Activated CD8-positive, alpha-beta memory T cell treated with anti-CD3 and anti-CD28 coated beads, Interleukin-2, amount 50 U/mL, for 1 hour (primary cell): ENCODE data around the gene KTI12.
"Not testable (repeated sequence)": the region's sequence is repeated elsewhere in the genome, so short reads cannot be mapped to it uniquely, and the experiment has no call there.

Experiments
- DNase-seq: peaks from one replicate; pipeline ENCODE4 v3.0.0-alpha.2; 2020; ENCODE audit errors: extremely low read depth

The KTI12 gene, protein sequence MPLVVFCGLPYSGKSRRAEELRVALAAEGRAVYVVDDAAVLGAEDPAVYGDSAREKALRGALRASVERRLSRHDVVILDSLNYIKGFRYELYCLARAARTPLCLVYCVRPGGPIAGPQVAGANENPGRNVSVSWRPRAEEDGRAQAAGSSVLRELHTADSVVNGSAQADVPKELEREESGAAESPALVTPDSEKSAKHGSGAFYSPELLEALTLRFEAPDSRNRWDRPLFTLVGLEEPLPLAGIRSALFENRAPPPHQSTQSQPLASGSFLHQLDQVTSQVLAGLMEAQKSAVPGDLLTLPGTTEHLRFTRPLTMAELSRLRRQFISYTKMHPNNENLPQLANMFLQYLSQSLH

DNA sequence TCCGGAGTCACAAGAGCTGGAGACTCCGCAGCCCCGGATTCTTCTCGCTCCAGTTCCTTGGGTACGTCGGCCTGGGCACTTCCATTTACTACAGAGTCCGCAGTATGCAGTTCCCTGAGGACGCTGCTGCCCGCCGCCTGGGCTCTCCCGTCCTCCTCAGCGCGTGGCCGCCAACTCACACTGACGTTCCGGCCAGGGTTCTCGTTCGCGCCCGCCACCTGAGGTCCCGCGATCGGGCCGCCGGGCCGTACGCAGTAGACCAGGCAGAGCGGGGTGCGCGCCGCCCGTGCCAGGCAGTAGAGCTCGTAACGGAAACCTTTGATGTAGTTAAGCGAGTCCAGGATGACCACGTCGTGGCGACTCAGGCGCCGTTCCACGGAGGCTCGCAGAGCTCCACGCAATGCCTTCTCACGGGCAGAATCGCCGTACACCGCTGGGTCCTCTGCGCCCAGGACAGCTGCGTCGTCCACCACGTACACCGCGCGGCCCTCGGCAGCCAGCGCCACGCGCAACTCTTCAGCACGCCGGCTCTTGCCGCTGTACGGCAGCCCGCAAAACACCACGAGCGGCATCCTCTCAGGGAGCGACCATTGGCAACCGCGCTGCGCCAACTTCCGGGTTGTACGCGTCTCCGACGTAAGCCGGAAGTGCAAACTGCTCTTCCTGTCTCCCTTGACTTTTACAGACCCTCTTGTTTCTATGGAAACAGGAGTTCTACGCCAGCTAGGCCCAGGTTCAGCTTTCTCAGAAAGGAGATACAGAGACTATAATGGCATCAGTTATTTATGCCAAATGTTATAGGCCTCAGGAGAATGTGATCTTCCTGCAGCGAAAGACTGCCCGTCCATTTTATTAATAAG lies at the start of gene KTI12:
KTI12 (minus strand) TSS at position 621 of the 860 bp plus-strand sequence; CDS start at position 572, 49 bp downstream.
- peak; percentile 81 for DNase-seq

DNA sequence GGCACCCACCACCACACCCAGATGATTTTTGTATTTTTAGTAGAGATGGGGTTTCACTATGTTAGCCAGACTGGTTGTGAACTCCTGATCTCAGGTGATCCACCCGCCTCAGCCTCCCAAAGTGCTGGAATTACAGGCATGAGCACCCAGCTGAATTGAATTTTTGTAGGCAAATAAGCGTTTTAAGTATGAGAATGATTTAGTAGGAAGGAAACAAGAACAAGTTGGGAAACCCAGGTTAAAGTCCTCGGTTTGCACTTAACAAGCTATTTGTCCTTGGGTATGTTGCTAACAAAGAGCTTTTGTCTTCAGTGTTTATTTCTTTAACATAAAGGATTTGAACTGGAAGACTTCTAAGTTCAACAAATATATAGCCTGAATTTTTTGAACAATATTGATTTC lies 46.4 kb upstream of the KTI12 start:
- DNase-seq, result no peak

GRCh38 chr1:52077277-52077676 lies 43.7 kb upstream of the KTI12 start:
- not testable (repeated sequence) for DNase-seq

- no peak for DNase-seq
These were observed 38.7 kb upstream of the KTI12 start for GRCh38 chr1:52072291-52072690.

- no peak for DNase-seq
These were observed 37.1 kb upstream of the KTI12 start for GRCh38 chr1:52070704-52071103.

GRCh38 chr1:52063192-52063591 lies 29.6 kb upstream of the KTI12 start:
- no peak for DNase-seq

DNA sequence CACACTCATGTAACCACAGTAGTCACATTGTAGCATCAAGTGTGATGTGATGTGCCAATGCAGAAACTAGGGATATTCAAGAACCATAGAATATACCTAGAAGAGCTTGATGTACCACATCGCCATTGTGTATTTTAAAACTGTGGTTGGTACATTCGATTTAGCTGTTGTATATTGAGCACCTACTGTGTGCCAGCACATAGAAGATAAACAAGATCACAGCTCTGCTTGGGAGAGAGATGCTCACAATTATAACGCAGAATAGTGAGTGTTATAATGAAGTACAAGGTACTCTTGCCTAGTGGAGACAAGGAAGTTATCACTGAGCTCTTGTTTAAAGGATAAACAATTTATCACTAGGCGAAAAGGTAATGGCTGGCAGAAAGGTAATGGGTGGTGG lies 27.2 kb upstream of the KTI12 start:
- DNase-seq, result no peak

DNA sequence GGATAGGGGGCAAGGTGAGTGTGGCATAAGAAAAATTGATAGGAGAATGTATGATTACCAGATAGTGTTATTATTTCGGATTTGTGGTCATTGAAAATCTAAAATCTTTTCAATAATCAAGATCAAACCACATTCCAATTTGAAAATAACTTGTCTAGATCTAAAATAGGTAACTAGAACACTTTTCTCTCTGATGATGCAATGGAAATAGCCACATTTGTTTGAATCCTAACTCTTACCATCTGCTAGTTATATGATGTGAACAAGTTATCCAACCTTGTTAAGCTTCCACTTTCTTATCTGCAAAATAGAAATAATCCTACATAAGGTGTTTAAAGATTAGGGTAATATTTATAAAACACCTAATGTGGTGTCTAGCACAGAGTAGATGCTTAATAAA lies 26.3 kb upstream of the KTI12 start:
- DNase-seq, result no peak

DNA sequence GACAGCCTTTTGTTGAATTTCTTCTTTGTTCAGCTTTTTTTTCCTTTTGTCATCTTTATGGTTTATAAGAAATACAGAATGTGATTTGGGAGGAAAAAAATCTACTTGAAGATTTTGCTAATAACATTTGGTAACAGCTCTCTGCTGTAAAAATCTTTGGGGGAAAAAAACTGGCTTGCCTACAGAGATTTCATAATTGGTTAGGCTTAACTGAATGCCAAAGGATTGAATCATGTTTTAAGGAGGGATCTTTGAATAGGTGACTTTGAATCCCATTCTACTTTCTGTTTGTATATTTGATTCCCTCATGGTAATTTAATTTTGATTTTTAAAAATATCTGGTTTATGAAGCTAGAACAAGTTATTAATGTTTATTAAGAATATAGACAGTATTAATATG lies 25.7 kb upstream of the KTI12 start:
- no peak for DNase-seq

- DNase-seq, result no peak
These were observed 24.3 kb upstream of the KTI12 start for GRCh38 chr1:52057876-52058415.

GRCh38 chr1:52057255-52057654 lies 23.6 kb upstream of the KTI12 start:
- DNase-seq, result no peak

DNA sequence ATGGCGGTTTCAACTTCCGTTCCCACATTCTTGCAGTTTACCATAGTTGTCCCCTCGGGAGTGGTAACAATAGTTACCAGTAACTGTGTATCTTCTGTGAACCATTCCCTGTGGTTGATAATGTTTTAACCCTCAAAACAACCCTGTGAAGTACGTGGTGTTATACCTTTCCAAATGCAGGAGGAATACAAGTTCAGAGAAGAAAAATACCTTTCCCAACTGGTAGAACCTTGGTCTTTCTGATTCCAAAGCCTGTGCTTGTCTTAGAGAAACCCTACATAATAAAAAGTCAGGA lies 23.3 kb upstream of the KTI12 start:
- DNase-seq, result no peak

- DNase-seq, result peak; percentile 81
These were observed 22.7 kb upstream of the KTI12 start, which contains the start of gene BTF3L4 for GRCh38 chr1:52056163-52056936. BTF3L4 (plus strand) TSS chr1:52056295; CDS start chr1:52059848, 3,553 bp downstream.

DNA sequence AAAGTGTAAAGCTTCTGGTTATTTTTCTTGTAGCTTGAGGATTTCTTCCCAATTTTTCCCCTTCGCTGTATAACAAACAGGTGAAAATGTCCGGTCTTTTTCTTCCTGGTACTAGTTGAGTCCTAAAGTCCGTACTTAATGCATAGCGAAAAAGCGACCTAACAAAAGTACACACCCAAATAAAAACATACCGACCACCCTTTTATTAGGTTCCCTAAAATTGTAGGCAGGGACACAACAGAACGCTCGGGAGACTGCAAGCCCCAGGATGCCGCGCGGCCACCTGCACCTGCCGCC lies 22.2 kb upstream of the KTI12 start:
- DNase-seq, result no peak

- no peak for DNase-seq
These were observed 21.7 kb upstream of the KTI12 start, which contains the start of gene TXNDC12 for GRCh38 chr1:52055066-52055865. TXNDC12 (minus strand) TSS chr1:52055191; CDS start chr1:52055096, 95 bp downstream.

DNA sequence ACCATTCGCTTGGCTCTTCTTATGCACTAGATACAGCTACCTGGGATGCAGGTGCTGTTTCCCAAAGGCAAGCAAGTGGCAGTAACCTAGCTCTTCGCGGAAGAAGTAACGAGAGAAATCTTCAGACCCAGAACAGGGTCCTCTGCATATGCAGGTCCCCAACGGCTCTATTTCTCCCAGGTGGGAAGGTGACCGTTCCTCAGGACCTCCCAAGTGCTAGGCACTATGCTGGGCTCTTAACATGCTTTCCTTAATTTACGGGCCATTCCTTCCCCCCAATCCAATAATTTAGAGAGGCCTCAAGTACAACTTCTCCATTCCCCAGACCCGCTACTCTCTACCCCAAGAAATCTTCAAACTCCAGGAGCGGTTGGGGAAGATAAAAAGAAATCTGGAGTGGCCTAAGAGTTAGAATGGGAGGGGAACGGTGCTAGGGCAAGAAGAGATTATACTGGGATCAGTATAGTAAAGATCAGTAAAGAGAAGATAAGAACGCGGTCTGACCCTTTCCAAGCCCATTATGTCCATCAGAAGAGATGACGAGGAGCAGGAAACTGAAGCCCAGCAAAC lies 21.0 kb upstream of the KTI12 start:
- no peak for DNase-seq

DNA sequence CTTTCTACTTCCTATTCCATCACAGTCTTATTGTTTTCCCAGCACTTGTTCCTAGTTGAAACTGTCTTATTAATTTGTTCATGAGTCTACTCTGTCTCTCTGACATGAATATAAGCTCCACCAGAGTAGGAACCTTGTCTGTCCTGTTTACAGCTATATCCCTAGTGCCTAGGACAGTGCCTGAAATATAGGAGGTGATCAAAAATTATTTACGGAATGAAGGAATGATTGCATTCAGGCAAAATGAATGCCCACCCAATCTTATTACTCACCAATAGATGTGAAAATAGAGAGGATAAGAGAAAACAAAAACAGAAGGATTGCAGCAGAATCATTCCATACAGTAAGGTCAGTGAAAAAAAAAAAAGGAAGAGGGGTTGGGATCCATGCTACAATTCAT lies 20.3 kb upstream of the KTI12 start:
- no peak for DNase-seq

DNA sequence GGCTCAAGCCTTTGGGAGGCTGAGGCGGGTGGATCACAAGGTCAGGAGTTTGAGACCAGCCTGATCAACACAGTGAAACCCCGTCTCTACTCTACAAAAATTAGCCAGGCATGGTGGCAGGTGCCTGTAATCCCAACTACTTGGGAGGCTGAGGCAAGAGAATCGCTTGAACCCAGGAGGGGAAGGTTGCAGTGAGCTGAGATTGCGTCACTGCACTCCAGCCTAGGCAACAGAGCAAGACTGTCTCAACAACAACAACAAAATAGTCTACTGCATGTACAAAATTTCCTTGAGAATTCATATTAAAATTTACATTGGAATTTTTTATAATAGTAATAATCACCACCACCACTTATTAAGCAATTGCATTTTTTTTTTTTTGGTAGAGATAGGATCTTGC lies 15.7 kb upstream of the KTI12 start:
- not testable (repeated sequence) for DNase-seq

DNA sequence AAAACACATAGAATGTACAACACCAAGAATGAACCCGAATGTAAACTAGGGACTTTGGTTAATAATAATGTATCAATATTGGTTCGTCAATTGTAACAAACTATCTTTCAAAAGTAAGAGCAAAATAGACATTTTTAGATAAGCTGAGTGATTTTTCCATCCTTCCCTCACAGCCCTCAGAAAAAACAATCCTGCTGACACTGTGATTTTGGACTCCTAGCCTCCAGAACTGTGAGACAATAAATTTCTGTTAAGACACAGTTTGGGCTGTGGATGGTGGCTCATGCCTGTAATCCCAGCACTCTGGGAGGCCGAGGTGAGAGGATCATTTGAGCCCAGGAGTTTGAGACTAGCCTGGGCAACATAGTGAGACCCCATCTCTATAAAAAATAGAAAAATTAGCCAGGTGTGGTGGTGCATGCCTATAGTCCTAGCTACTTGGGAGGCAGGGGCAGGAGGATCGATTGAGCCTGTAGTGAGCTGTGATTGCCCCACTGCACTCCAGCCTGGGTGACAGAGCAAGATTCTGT lies 12.1 kb upstream of the KTI12 start:
- DNase-seq, result not testable (repeated sequence)

DNA sequence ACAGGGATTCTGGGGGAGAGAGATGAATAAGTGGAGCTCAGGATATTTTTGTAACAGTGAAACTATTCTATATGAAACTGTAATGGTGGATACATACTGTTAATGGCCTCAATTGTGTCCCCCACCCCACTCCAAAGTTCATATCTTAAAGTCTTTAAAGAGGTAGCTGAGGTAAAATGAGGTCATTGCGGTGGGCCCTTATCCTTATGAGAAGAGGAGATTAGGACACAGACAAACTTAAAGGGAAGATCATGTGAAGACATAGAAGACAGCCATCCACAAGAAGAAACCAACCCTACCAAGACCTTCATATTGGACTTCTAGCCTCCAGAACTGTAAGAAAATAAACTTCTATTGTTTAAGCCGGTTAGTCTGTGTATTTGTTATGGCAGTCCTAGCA lies 11.6 kb upstream of the KTI12 start:
- DNase-seq, result no peak
